HCT116 (cell line): ENCODE measurements around the gene CD63. TPM values are rescaled to one million over a fixed set of nuclear protein-coding genes. Genes with fewer than 3 reads are reported as not detected.
A peak's percentile ranks its signal among the peaks of the same experiment; 100 is the strongest.

Experiments used
- ATAC-seq: fragments of 200-7000 bp; cut with Tn5 transposase; 2 replicates; pipeline ENCODE4 v1.9.1; 2020; ENCODE audit warnings: mild to moderate bottlenecking, moderate library complexity
- BruUV-seq: library from RNA; stranded (reverse); fragments of 400-500 nt; replicated peaks from 2 replicates; lab custom pipeline; 2021; lab: Mats Ljungman, UMichigan
- CTCF ChIA-PET: fragments of 300-600 bp; sonication (Branson Sonifier 250); formaldehyde crosslinking; loops from one replicate; lab custom pipeline; 2021; ENCODE audit warnings: antibody characterized with exemption; lab: Charles Lee
- POLR2A ChIA-PET: fragments of 300-600, 350-600 bp; sonication (Branson Sonifier 250); formaldehyde crosslinking; loops from one replicate; lab custom pipeline; 2021; ENCODE audit warnings: antibody characterized with exemption; lab: Charles Lee
- RAD21 ChIA-PET, 2 experiments: fragments of 300-600 bp; sonication (Branson Sonifier 250); formaldehyde crosslinking; loops; one replicate each; lab custom pipeline; 2023; ENCODE audit warnings: low total read pairs in 2 of 2; ENCODE audit not compliant: uncharacterized antibody in 2 of 2, unreplicated experiment in 2 of 2, low non-redundant PET in 1 of 2; lab: Charles Lee
- DNase-seq: peaks from one replicate; pipeline ENCODE4 v3.0.0-alpha.2; 2010; ENCODE audit warnings: low read depth, low spot score
- H2AFZ ChIP-seq: fragments of 200-600 bp; shearing (Covaris generic), sonication (generic); 2 replicates; pipeline ENCODE4 v1.6.1; 2017; ENCODE audit warnings: low read depth, mixed run types, mixed read lengths, antibody characterized with exemption, low read length; ENCODE audit not compliant: poor library complexity, severe bottlenecking
- H3K27ac ChIP-seq: 2 replicates; pipeline ENCODE4 v1.5.1; 2012; ENCODE audit warnings: low read depth, low read length
- H3K27me3 ChIP-seq: fragments of 200-600 bp; sonication (generic); 2 replicates; pipeline ENCODE4 v1.6.1; 2016; ENCODE audit warnings: mixed run types, low read length, mixed read lengths; ENCODE audit not compliant: insufficient read depth
- H3K36me3 ChIP-seq, 2 experiments: fragments of 200-500 bp in 1 of 2; fragments of 200-600 bp in 1 of 2; sonication (Bioruptor generic) in 1 of 2; sonication (generic) in 1 of 2; 2 replicates each; pipeline versions ENCODE4 v1.5.1 to v1.6.1; 2014 to 2016; ENCODE audit warnings: low read length in 2 of 2, inconsistent platforms in 1 of 2, mixed read lengths in 1 of 2, mixed run types in 1 of 2; ENCODE audit not compliant: insufficient read depth in 2 of 2, control insufficient read depth in 1 of 2
- H3K4me1 ChIP-seq, 2 experiments: fragments of 200-600 bp in 1 of 2; sonication (generic) in 1 of 2; 2 replicates each; pipeline versions ENCODE4 v1.5.1 to v1.6.1; 2012 to 2017; ENCODE audit warnings: low read length in 2 of 2, inconsistent platforms in 1 of 2, mild to moderate bottlenecking in 1 of 2, mixed read lengths in 1 of 2, mixed run types in 1 of 2, moderate library complexity in 1 of 2; ENCODE audit not compliant: insufficient read depth in 2 of 2, control insufficient read depth in 1 of 2
- H3K4me2 ChIP-seq: fragments of 200-600 bp; sonication (generic); 2 replicates; pipeline ENCODE4 v1.6.1; 2017; ENCODE audit warnings: mixed run types, low read length, mixed read lengths
- H3K4me3 ChIP-seq, 2 experiments: fragments of 200-600 bp in 1 of 2; sonication (generic) in 1 of 2; replicated peaks in 1 of 2; 2 replicates each; pipeline ENCODE4 v1.5.1; 2011 to 2016; ENCODE audit warnings: low read length in 2 of 2, control low read depth in 1 of 2, low read depth in 1 of 2, mild to moderate bottlenecking in 1 of 2, mixed read lengths in 1 of 2, mixed run types in 1 of 2
- H3K79me2 ChIP-seq: fragments of 200-600 bp; sonication (generic); 2 replicates; pipeline ENCODE4 v1.6.1; 2017; ENCODE audit warnings: mild to moderate bottlenecking, mixed run types, low read length, moderate library complexity, mixed read lengths; ENCODE audit not compliant: insufficient read depth
- H3K9ac ChIP-seq: fragments of 200-600 bp; sonication (generic); 2 replicates; pipeline ENCODE4 v1.6.1; 2016; ENCODE audit warnings: low read length, mixed read lengths
- H3K9me2 ChIP-seq: fragments of 200-600 bp; sonication (generic), shearing (Covaris generic); 2 replicates; pipeline ENCODE4 v1.6.1; 2017; ENCODE audit warnings: mixed run types, mild to moderate bottlenecking, moderate library complexity; ENCODE audit not compliant: insufficient read depth
- H3K9me3 ChIP-seq, 2 experiments: fragments of 200-500 bp in 1 of 2; fragments of 200-600 bp in 1 of 2; sonication (Bioruptor generic) in 1 of 2; sonication (generic) in 1 of 2; 2 replicates each; pipeline ENCODE4 v1.6.1; 2014 to 2017; ENCODE audit warnings: low read length in 2 of 2, mixed read lengths in 2 of 2, inconsistent platforms in 1 of 2, low read depth in 1 of 2, mild to moderate bottlenecking in 1 of 2, mixed run types in 1 of 2, moderate library complexity in 1 of 2; ENCODE audit not compliant: control insufficient read depth in 1 of 2, insufficient read depth in 1 of 2
- H4K20me1 ChIP-seq: fragments of 200-600 bp; sonication (generic), shearing (Covaris generic); 2 replicates; pipeline ENCODE4 v1.6.1; 2017; ENCODE audit warnings: mixed run types, mild to moderate bottlenecking, moderate library complexity; ENCODE audit not compliant: insufficient read depth
- ELF1 ChIP-seq: IDR thresholded peaks from 2 replicates; pipeline ENCODE4 v1.6.1; 2012; ENCODE audit warnings: low read depth, borderline replicate concordance
- FOSL1 ChIP-seq: IDR thresholded peaks from 2 replicates; pipeline ENCODE4 v1.6.1; 2012; ENCODE audit warnings: low read depth
- POLR2A ChIP-seq: IDR thresholded peaks from 2 replicates; pipeline ENCODE4 v1.7.0; 2011; ENCODE audit warnings: borderline replicate concordance; ENCODE audit not compliant: insufficient read depth, insufficient read length; ENCODE audit errors: extremely low read depth
- POLR2AphosphoS5 ChIP-seq: IDR thresholded peaks from 2 replicates; pipeline ENCODE4 v1.6.1; 2011; ENCODE audit warnings: mild to moderate bottlenecking, low read depth, low read length, moderate library complexity
- SP1 ChIP-seq: IDR thresholded peaks from 2 replicates; pipeline ENCODE4 v1.6.1; 2012; ENCODE audit warnings: low read depth
- SRF ChIP-seq: IDR thresholded peaks from 2 replicates; pipeline ENCODE4 v1.6.1; 2012; ENCODE audit warnings: low read depth
- TCF7L2 ChIP-seq: IDR thresholded peaks from 2 replicates; pipeline ENCODE4 v1.7.0; 2011; ENCODE audit warnings: borderline replicate concordance, inconsistent platforms; ENCODE audit not compliant: insufficient read depth, insufficient read length; ENCODE audit errors: extremely low read depth
- intact Hi-C: fragments of 100-400 bp; cut with micrococcal nuclease; formaldehyde crosslinking; loops from 2 replicates; pipeline ENCODE4 v1.10.0; 2022
- total RNA-seq: library from RNA; stranded (reverse); gene quantifications from one replicate; pipeline ENCODE4 v1.2.1, GENCODE V29; 2021; ENCODE audit not compliant: unreplicated experiment
- TF ChIP-seq, protein P1 (sequence below): IDR thresholded peaks from 2 replicates; pipeline ENCODE4 v1.6.1; 2012
- TF ChIP-seq, protein P2 (sequence below): IDR thresholded peaks from 2 replicates; pipeline ENCODE4 v1.6.1; 2012; ENCODE audit warnings: low read depth

CD63 gene
- total RNA-seq, 1 experiment from 2014 or later, result 355 TPM

DNA sequence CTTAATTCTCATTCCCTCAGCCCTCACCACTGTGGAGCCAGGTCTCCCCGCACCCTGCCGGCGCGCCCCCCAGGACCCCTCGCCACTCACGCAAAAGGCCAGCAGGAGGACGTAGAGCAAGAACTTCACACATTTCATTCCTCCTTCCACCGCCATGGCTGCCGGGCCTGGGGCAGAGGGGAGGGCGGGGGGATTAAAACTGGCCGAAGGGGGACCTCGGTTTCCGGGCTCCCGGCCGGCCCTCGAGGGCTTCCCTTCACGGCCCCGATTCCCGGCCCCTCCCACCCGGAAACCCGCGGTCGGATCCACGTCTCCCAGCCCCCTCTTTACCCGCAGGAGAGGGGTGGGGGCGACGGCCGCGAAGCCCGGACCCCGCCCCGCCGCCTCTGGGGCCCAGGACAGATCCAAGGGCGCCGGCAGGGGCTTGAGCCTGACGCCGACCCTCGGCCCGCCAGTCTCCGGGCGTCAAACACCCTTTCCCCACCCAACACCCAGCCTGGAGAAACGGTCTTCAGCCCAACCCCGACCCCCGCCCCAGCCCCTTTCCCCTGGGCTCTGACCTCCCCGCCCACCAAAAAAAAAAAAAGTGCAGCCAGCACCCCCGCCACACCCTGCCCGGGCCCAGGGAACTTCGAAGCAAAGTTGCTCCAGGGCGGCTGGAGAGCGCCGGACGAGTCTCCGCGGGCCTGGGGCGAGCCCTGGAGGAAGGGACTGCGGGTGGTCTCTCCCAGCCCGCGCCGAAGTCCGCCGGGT is 447 bp downstream of the CD63 start:
- RAD21 ChIA-PET, result interaction anchor here in 1 of 2 experiments (1.8 kb wide), 1 partner anchor 10 kb away, joined by 7 read pairs; no protein-coding TSS in a partner anchor
- no TSS peak for BruUV-seq
- DNase-seq (no peak), ATAC-seq (peak; percentile 33)
- Histone ChIP-seq H3K9ac (peak overlapping the region; percentile 93), H3K79me2 (peaks cover 22% of the 10 kb centered on the region), H3K9me2 (no peaks in the 10 kb centered on the region), H3K4me3 (peak overlapping the region; percentile 88 to 96), H3K9me3 (no peaks in the 10 kb centered on the region), H4K20me1 (no peaks in the 10 kb centered on the region), H3K36me3 (peaks cover 9 to 35% of the 10 kb centered on the region in 2 experiments; a peak in 3 of 4 replicates), H2AFZ (no peak overlapping the region), H3K4me2 (peak overlapping the region; percentile 95), H3K27me3 (no peaks in the 10 kb centered on the region), H3K4me1 (peaks cover 18 to 52% of the 10 kb centered on the region in 2 experiments), H3K27ac (peak overlapping the region; percentile 94)
- intact Hi-C loops, result no loop called here
- POLR2A ChIA-PET, result interaction anchor here (0.7 to 2.3 kb wide), 5 partner anchors 10 to 945 kb away, joined by 3 to 24 read pairs (median 4); partner anchors contain the start of genes DNAJC14, ORMDL2 and SARNP
- peak; percentile 47 for TF ChIP-seq TCF7L2
- TF ChIP-seq, protein P1, sequence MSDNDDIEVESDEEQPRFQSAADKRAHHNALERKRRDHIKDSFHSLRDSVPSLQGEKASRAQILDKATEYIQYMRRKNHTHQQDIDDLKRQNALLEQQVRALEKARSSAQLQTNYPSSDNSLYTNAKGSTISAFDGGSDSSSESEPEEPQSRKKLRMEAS, result no peak
- CTCF ChIA-PET, result interaction anchor here (1.2 to 1.9 kb wide), 6 partner anchors 8 to 461 kb away, joined by 3 to 48 read pairs (median 6); partner anchors contain the start of genes RDH5 and SMARCC2

DNA sequence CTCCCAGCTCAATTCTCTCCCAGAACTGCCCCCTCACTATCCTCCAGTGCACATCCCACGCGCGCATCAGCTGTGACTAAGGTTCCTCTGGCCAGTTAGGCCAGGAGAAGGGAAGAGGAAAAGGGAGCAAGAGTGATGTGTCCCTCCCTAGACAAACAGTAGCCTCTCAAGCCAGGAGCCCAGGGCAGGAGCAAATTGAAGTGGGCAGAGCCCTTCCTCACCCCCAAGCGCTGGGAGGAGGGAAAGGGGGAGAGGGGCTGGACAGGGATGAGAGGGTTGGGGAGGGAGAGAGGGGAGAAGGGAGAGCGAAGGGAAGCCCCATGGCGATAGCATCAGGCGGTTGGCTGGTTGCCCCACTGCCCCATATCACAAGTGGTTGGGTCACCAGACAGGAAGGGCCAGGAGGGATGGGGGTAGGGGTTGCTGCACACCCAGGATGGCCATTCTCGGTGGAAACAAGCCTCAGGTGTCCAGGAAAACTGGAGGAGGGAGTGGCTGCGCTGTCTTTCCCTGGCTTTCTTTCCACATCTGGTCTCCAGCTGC is 1.1 kb downstream of the CD63 start:
- no peak overlapping the region for H2AFZ ChIP-seq
- TF ChIP-seq, protein P2, sequence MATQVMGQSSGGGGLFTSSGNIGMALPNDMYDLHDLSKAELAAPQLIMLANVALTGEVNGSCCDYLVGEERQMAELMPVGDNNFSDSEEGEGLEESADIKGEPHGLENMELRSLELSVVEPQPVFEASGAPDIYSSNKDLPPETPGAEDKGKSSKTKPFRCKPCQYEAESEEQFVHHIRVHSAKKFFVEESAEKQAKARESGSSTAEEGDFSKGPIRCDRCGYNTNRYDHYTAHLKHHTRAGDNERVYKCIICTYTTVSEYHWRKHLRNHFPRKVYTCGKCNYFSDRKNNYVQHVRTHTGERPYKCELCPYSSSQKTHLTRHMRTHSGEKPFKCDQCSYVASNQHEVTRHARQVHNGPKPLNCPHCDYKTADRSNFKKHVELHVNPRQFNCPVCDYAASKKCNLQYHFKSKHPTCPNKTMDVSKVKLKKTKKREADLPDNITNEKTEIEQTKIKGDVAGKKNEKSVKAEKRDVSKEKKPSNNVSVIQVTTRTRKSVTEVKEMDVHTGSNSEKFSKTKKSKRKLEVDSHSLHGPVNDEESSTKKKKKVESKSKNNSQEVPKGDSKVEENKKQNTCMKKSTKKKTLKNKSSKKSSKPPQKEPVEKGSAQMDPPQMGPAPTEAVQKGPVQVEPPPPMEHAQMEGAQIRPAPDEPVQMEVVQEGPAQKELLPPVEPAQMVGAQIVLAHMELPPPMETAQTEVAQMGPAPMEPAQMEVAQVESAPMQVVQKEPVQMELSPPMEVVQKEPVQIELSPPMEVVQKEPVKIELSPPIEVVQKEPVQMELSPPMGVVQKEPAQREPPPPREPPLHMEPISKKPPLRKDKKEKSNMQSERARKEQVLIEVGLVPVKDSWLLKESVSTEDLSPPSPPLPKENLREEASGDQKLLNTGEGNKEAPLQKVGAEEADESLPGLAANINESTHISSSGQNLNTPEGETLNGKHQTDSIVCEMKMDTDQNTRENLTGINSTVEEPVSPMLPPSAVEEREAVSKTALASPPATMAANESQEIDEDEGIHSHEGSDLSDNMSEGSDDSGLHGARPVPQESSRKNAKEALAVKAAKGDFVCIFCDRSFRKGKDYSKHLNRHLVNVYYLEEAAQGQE, result no peak
- TF ChIP-seq SP1 (no peak), POLR2A (no peak), SRF (no peak), FOSL1 (no peak), POLR2AphosphoS5 (no peak), ELF1 (no peak)
- intact Hi-C loops, result no loop called here
- peaks cover 9 to 41% of the 10 kb centered on the region in 2 experiments; a peak in 3 of 4 replicates for H3K36me3 ChIP-seq
- ChIA-PET CTCF (no interaction called here), POLR2A (no interaction called here), RAD21 (no interaction called here)
- no peaks in the 10 kb centered on the region for H4K20me1 ChIP-seq
- H3K9me2 ChIP-seq, result no peaks in the 10 kb centered on the region
- H3K4me3 ChIP-seq, result peak overlapping the region; percentile 88 to 96
- H3K9me3 ChIP-seq, result no peaks in the 10 kb centered on the region
- H3K27ac ChIP-seq, result peak overlapping the region; percentile 94
- H3K27me3 ChIP-seq, result no peaks in the 10 kb centered on the region
- ATAC-seq (no peak), DNase-seq (no peak)
- H3K4me1 ChIP-seq, result peaks cover 17 to 45% of the 10 kb centered on the region in 2 experiments
- H3K79me2 ChIP-seq, result peaks cover 22% of the 10 kb centered on the region
- peak overlapping the region; percentile 95 for H3K4me2 ChIP-seq
- TSS peak; percentile 43 for BruUV-seq
- peak overlapping the region; percentile 93 for H3K9ac ChIP-seq
